Ectodermal cell (in vitro differentiated cells): ENCODE data around the gene MT1B. TPM values are rescaled to one million over a fixed set of nuclear protein-coding genes. Genes with fewer than 3 reads are reported as not detected.

Experiments used
- H3K27ac ChIP-seq: 2 replicates; pipeline ENCODE4 v1.7.0; 2013; ENCODE audit warnings: mild to moderate bottlenecking, low read depth, low read length; ENCODE audit not compliant: insufficient read depth, poor library complexity, severe bottlenecking
- H3K27me3 ChIP-seq: 2 replicates; pipeline ENCODE4 v1.7.0; 2013; ENCODE audit warnings: mild to moderate bottlenecking, low read length; ENCODE audit not compliant: insufficient read depth, control insufficient read depth, poor library complexity, severe bottlenecking
- H3K36me3 ChIP-seq: one replicate; pipeline ENCODE4 v1.7.0; 2013; ENCODE audit warnings: low read length; ENCODE audit not compliant: control insufficient read depth, insufficient read depth
- H3K4me1 ChIP-seq: one replicate; pipeline ENCODE4 v1.7.0; 2013; ENCODE audit warnings: low read length; ENCODE audit not compliant: control insufficient read depth, insufficient read depth
- H3K4me3 ChIP-seq: 2 replicates; pipeline ENCODE4 v1.7.0; 2013; ENCODE audit warnings: low read depth, low read length, control low read depth; ENCODE audit not compliant: insufficient read depth
- H3K9me3 ChIP-seq: 2 replicates; pipeline ENCODE4 v1.7.0; 2013; ENCODE audit warnings: mild to moderate bottlenecking, low read length, moderate library complexity; ENCODE audit not compliant: control insufficient read depth
- WGBS, 2 experiments: methylation state at CpG; one replicate each; pipeline ENCODE4 v1.1.7; 2013; ENCODE audit warnings: missing lambda C conversion rate in 2 of 2; 5-methylcytosine and 5-hydroxymethylcytosine counted together
- polyA plus RNA-seq, 4 experiments: library from polyadenylated mRNA; stranded (reverse); fragments of 50-300 nt; gene quantifications; one replicate each; pipeline ENCODE4 v1.2.3, GENCODE V29; 2013

MT1B gene
- not detected for polyA plus RNA-seq (2013, experiment 1 of 4)
- not detected for polyA plus RNA-seq (2013, experiment 2 of 4)
- polyA plus RNA-seq (2013, experiment 3 of 4) = not detected
- polyA plus RNA-seq (2013, experiment 4 of 4) = not detected

DNA sequence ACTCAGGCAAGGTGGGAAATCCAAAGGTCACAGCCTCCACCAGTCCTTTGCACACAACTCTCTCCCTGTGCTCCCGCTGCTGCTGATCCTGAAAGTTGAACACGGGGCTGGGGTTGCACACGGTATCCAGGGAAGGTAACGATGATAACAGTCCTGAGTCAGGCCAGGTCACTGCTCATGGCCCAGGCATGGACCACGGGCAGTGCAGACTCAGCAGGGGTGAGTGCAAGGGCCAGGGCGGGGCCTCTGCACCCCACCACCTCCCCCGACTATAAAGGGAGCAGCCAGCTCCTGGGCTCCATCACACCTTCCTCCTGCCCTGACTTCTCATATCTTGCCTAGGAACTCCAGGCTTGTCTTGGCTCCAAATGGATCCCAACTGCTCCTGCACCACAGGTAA is at the start of gene MT1B:
Gene MT1B (plus strand): TSS at position 301 of the 400 bp plus-strand sequence. CDS start 68 bp downstream, at position 369.
- H3K9me3 ChIP-seq = no peaks in the 10 kb centered on the region
- H3K4me1 ChIP-seq = no peaks in the 10 kb centered on the region
- WGBS, 2 experiments = 79 to 88% methylated on average over 7 of the region's 7 CpGs
- no peak within 1 kb of the TSS for H3K27ac ChIP-seq
- H3K4me3 ChIP-seq = no peak within 1 kb of the TSS
- no peaks in the 10 kb centered on the region for H3K36me3 ChIP-seq
- H3K27me3 ChIP-seq = peaks cover 60% of the 10 kb centered on the region

DNA sequence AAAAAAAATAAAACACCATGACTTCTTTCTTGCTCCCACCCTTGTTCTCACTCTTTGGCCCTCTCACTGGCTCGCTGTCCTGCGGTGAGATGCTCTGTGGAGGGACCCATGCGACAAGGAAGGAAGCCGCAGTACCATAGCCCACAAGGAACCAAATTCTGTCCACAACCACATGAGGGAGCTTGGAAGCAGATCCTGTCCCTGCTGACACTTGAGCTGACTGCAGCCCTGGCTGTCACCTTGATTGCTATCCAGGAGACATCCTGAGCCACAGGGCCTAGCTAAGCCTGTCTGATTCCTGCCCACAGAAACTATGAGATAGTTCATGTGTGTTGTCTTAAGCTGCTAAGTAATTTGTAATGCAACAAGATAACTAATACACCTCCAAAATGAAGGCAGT is 48.1 kb upstream of the MT1B start:
- H3K27ac ChIP-seq = no peak overlapping the region
- H3K4me1 ChIP-seq = peaks cover 5% of the 10 kb centered on the region
- no peak overlapping the region for H3K4me3 ChIP-seq
- H3K27me3 ChIP-seq = peaks cover 35% of the 10 kb centered on the region
- no peaks in the 10 kb centered on the region for H3K36me3 ChIP-seq
- H3K9me3 ChIP-seq = no peaks in the 10 kb centered on the region
- WGBS, 2 experiments = 50 to 52% methylated on average over 4 of the region's 4 CpGs

GRCh38 chr16:56604966-56605365 is 46.7 kb upstream of the MT1B start:
- no peaks in the 10 kb centered on the region for H3K36me3 ChIP-seq
- peaks cover 18% of the 10 kb centered on the region for H3K4me1 ChIP-seq
- H3K9me3 ChIP-seq = no peaks in the 10 kb centered on the region
- WGBS, 2 experiments = 89 to 91% methylated on average over 4 of the region's 4 CpGs
- no peak overlapping the region for H3K4me3 ChIP-seq
- H3K27me3 ChIP-seq = peaks cover 49% of the 10 kb centered on the region
- no peak overlapping the region for H3K27ac ChIP-seq

DNA sequence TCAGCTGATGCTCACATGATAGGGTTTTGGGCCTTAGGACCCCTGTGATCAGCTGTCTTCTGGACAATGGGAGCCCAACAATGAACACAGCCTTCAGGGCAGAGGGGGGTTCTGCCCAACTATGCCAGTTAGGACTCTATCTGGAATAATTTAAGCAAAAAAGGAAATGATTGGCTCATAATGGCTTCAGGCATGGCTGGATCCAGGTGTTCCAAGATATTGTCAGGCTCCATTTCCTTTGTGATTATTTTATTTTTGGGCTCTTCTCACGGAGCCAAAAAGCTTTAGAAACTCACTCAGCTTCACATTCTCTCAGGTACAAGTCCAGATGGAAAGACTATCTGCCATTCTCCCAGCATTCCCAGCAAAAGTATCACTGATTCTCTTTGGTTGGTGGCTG is 46.2 kb upstream of the MT1B start:
- Histone ChIP-seq H3K9me3 (no peaks in the 10 kb centered on the region), H3K4me3 (no peak overlapping the region), H3K27me3 (peaks cover 54% of the 10 kb centered on the region), H3K4me1 (peaks cover 23% of the 10 kb centered on the region), H3K27ac (no peak overlapping the region), H3K36me3 (no peaks in the 10 kb centered on the region)
- WGBS, 2 experiments = 71 to 85% methylated on average over 1 of the region's 1 CpG

DNA sequence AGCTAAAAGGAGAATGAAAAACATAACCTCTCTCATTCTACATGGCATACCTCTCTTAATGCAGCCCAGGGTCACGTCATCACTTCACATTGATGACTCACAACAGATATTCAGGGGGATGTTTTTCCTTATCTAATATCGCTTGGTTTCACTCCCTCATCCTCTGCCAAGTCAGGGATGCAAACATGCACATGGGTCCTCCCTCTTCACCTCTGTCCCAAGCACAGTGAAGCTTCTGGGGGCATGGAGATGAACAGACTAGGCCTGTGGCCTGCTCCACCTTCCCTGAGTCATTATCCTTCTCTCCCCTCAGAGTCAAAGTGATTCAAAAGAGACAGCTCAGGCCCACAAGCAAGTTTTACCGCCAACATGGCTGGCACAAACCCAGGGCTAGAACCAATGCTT is 45.6 kb upstream of the MT1B start:
- WGBS, 2 experiments = 91 to 97% methylated on average over 3 of the region's 3 CpGs
- Histone ChIP-seq H3K27me3 (peaks cover 58% of the 10 kb centered on the region), H3K9me3 (no peaks in the 10 kb centered on the region), H3K27ac (no peak overlapping the region), H3K4me1 (peaks cover 27% of the 10 kb centered on the region), H3K36me3 (no peaks in the 10 kb centered on the region), H3K4me3 (no peak overlapping the region)

DNA sequence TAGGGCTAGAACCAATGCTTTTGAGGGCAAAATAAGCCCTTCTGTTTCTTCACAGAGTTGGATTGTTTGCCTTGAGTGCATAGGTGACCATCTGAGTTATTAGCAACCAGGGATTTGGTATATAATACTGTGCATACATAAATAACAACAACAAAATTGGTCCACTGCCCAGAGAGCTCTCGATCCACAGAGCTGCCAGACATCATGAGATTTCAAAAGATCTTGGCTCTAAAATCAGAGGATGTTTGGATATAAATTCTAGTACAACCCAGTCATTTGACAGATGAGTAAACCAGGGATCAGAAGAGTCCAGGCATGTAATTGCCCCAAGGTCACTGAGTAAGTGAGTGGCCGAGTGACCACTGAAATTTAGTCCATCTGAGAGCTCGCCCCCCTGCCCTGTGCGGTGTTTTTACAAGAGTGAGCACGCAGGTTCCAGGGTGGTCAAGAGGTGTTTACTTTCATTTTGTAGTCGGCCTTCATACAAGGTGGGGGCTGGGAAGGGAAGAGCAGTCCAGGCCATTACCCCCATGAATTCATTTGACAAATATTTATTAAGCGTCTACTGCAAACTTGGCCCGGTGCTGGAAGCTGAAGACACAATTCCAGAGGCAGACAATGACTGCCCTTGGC is 45.1 kb upstream of the MT1B start:
- H3K27me3 ChIP-seq = peaks cover 58% of the 10 kb centered on the region
- no peaks in the 10 kb centered on the region for H3K9me3 ChIP-seq
- WGBS, 2 experiments = 86 to 89% methylated on average over 8 of the region's 8 CpGs

DNA sequence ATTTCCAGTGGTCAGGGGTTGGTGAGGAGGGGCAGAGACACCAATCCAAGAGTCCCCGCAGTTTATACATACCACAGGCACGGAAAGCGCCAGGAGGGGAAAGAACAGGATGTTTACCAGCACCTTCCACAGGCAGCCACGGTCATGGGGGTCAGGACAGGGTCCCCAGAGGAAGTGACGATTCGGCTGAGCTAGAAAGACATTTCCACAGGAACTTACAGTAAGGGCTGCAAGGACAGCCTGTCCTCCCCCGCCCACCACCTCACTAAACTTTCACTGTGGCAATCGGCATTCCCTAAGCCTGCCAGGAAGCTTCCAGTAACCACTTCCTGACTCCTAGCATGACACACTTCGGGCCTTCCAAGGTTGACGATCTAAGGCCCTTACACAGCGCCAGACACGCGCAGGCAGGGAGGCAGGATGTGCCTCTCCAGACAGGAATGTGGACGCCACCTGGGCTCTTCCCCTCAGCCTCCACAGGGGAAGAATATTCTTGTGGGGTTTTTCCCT is 44.5 kb upstream of the MT1B start:
- Histone ChIP-seq H3K27me3 (peaks cover 64% of the 10 kb centered on the region), H3K36me3 (no peaks in the 10 kb centered on the region), H3K4me3 (no peak overlapping the region), H3K9me3 (no peaks in the 10 kb centered on the region), H3K4me1 (peaks cover 23% of the 10 kb centered on the region), H3K27ac (no peak overlapping the region)
- 78 to 83% methylated on average over 14 of the region's 14 CpGs for WGBS, 2 experiments

More for the DNA sequence above, 45.1 kb upstream of the MT1B start:
- no peaks in the 10 kb centered on the region for H3K36me3 ChIP-seq
- H3K4me3 ChIP-seq = no peak overlapping the region
- peaks cover 23% of the 10 kb centered on the region for H3K4me1 ChIP-seq
- no peak overlapping the region for H3K27ac ChIP-seq

DNA sequence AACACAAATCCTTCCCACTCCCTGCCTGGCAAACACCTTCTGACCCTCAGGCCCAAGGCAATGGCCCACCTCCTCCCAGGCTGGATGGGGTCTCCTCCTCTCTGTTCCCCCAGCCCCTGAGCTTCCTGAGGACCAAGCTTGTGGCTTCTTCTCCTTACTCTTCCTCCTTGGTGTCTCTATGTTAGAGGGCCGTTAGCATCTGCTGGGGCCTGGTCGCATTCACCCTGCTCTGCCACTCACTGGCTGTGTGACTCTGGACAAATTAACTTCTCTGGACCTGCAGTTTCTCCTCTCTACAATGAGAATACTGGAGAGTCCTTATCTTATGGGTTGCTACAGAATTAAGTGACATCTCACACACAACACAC is 44.0 kb upstream of the MT1B start:
- Histone ChIP-seq H3K36me3 (no peaks in the 10 kb centered on the region), H3K4me3 (no peak overlapping the region), H3K9me3 (no peaks in the 10 kb centered on the region), H3K27me3 (peaks cover 68% of the 10 kb centered on the region), H3K27ac (no peak overlapping the region), H3K4me1 (peaks cover 23% of the 10 kb centered on the region)
- 72 to 85% methylated on average over 2 of the region's 2 CpGs for WGBS, 2 experiments

DNA sequence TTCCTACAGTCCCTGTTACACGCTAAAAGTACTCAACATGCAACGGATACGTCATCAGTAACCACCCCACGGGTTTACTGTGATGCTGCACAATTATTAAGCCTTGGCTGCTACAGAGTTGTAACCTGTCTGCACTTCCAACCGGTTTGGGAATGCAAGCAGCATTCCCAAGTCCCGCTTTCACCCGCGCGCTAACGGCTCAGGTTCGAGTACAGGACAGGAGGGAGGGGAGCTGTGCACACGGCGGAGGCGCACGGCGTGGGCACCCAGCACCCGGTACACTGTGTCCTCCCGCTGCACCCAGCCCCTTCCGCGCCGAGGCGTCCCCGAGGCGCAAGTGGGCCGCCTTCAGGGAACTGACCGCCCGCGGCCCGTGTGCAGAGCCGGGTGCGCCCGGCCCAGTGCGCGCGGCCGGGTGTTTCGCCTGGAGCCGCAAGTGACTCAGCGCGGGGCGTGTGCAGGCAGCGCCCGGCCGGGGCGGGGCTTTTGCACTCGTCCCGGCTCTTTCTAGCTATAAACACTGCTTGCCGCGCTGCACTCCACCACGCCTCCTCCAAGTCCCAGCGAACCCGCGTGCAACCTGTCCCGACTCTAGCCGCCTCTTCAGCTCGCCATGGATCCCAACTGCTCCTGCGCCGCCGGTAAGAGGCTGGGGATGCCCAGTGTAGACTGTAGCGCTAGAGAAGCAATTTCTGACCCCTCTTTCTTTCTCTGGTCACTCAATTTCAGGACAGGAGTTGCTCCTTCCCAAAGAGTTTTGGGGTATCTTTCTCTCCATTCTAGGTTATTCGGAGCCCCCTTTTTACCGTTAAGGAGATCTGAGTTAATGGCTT is 43.4 kb upstream of the MT1B start, which contains the start of gene MT2A:
Gene MT2A (plus strand): TSS at position 542 of the 833 bp plus-strand sequence. CDS start 72 bp downstream, at position 614.
- Histone ChIP-seq H3K27ac (no peak within 1 kb of the TSS), H3K4me3 (peak within 1 kb of the TSS; percentile 35), H3K36me3 (no peaks in the 10 kb centered on the region), H3K27me3 (peaks cover 72% of the 10 kb centered on the region), H3K4me1 (peaks cover 23% of the 10 kb centered on the region), H3K9me3 (no peaks in the 10 kb centered on the region)
- 8 to 9% methylated on average over 62 of the region's 62 CpGs for WGBS, 2 experiments

- 2 to 7% methylated on average over 19 to 21 of the region's 21 CpGs for WGBS, 2 experiments
- Histone ChIP-seq H3K27ac (no peak overlapping the region), H3K27me3 (peaks cover 72% of the 10 kb centered on the region), H3K36me3 (no peaks in the 10 kb centered on the region), H3K4me3 (peak overlapping the region; percentile 35), H3K9me3 (no peaks in the 10 kb centered on the region), H3K4me1 (peaks cover 23% of the 10 kb centered on the region)
These were observed 42.7 kb upstream of the MT1B start for GRCh38 chr16:56608876-56609462.
